Measurements from ENCODE around the gene CLCN3.
"Not testable (repeated sequence)": the region's sequence is repeated elsewhere in the genome, so short reads cannot be mapped to it uniquely, and the experiment has no call there.

Gene CLCN3

DNA sequence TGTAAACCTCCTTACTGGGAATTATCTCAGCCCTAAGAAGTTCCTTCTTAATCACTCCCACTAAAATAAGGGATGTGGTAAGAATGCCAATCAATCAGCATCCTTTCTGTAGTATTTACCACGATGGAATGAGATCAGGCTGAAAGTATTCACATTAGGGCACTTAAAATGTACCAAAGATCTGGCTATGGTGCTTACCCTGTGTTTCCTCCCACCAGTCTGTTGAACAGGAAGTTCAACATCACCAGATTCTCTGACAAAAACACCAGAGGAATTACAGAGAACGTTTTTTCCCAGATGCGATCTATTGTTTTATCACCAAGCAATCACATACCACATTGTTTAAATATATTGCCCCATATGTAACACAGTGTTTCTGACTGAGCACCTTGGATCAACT lies 2.1 kb upstream of the CLCN3 start:
- DNase-seq = no peak

DNA sequence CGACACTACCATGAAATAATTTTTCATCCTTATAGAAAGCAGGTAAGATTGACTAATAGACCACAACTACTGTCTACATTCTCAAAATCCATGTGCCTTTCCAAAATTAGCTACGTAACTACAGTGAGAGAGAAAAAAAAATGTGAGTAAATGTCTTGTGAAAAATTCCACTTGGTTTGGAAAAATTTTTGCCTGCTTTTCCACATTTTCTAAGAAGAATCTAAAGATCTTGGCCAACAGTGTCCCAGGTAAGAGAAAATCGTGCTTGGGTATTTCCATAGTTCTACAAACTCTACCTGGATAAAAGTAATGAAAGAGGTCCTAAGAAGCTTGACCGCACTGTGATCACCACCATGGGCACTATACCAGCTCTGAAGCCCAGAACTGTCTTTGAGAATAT lies 1.4 kb upstream of the CLCN3 start:
- DNase-seq = no peak

DNA sequence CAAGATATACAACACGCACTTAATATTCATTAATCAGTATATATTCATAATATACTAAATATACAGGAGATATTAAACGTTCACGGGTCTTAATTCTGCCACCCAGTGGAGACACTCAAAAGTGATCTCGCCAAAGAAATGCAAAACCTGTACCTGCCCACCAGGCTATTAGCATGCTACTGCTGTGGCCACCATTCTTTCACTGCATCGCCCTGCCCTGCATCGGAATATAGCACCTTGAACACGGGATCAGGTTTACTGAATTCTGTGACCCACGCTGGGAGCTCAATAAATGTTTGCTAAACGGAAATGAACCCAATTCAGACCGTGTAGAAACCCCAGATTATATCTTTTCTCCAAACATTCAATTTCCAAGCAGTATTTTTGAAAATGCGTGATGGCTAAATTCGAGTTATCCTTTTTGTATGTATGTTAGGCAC lies 840 bp upstream of the CLCN3 start:
- DNase-seq = no peak

DNA sequence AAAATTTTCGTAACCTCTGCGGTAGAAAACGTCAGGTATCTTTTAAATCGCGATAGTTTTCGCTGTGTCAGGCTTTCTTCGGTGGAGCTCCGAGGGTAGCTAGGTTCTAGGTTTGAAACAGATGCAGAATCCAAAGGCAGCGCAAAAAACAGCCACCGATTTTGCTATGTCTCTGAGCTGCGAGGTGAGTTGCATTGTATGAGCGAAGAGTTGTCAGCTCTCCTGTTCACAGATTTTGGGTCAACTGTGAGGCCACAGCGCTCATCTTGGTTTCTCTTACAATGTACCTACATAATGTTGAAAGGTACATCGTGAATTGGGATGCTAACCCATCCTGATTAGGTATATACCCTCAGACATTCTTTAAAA lies 486 bp downstream of the CLCN3 start:
- no peak for DNase-seq

DNA sequence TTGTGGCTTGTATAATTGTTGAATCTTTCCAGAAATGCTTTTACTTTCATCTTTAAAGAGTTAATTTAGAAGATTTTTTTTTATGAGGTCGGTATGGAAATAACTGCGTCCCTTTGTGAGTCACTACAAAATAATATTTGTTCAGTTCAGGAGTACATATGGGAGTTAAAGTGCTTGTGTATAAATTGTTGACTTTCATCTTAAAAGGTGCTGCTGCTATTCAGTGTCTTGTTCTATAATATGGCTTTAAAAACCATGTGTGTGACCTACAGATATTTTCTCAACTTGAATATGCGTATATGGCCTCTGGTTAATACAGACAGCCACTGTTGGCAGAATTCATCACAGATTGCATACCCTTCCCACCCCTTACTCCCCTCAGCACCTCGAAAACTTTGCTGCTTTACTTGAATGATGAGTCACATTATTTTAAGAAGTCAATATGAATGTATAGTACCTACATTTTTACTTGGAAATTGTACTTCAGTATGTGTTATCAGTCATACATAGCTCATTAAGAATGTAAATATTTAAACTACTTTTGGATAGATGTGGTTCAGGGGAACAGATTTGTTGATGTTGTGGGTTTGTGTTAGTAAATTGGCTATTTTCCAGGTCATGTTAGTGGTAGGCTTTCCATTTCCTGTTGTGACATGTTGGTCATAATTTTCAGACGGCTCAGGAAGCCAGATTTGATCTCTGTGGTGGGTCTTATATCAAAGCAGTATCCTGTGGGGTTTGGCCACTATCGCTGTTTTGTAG lies 1.5 kb downstream of the CLCN3 start:
- no peak for DNase-seq

DNA sequence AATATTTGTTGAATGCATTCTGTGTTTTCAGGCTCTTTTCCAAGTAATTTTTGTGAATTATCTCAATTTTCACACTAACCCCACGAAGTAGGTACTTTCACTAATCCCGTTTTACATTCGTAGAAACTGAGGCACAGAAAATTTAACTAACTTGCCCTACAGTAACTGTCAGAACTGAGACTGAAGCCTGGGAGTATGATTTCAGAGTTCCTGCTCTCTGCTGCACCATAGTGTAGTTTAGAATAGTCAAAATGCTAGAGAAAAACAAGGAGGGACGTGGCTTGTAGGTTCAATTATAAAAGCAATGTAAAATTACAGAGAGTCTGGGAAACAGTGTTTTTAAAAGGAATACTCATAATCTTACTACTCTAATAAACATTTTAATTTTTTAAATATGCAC lies 2.2 kb downstream of the CLCN3 start:
- no peak for DNase-seq

DNA sequence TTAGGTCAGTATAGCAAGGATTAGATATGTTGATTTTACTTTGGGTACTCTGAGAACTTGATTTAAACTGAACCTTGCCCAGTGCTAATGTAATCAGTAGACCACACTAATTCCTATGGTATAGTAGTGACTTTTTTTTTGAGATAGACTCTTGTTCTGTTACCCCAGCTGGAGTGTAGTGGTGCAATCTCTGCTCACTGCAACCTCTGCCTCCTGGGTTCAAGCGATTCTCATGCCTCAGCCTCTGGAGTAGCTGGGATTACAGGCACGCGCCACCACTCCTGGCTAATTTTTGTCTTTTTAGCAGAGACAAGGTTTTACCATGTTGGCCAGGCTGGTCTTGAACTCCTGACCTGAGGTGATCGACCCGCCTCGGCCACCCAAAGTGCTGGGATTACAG lies 3.6 kb downstream of the CLCN3 start:
- not testable (repeated sequence) for DNase-seq

DNA sequence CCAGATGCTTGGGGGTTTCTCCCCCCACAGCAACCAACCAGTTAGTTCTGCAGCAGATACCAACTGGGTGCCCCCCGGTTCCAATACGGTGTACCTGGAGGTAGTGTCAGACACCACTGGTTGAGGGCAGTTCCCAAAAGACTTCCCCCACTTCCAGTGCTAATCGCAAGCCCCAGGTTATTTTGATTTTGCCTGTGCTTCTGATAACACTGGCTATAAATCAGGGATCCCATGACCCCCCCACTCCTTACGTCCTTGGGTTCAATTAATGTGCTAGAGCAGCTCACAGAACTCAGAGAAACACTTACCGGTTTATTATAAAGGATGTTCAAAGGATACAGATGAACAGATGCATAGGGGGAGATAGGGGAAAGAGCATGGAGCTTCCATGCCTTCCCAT lies 5.5 kb downstream of the CLCN3 start:
- DNase-seq = no peak

DNA sequence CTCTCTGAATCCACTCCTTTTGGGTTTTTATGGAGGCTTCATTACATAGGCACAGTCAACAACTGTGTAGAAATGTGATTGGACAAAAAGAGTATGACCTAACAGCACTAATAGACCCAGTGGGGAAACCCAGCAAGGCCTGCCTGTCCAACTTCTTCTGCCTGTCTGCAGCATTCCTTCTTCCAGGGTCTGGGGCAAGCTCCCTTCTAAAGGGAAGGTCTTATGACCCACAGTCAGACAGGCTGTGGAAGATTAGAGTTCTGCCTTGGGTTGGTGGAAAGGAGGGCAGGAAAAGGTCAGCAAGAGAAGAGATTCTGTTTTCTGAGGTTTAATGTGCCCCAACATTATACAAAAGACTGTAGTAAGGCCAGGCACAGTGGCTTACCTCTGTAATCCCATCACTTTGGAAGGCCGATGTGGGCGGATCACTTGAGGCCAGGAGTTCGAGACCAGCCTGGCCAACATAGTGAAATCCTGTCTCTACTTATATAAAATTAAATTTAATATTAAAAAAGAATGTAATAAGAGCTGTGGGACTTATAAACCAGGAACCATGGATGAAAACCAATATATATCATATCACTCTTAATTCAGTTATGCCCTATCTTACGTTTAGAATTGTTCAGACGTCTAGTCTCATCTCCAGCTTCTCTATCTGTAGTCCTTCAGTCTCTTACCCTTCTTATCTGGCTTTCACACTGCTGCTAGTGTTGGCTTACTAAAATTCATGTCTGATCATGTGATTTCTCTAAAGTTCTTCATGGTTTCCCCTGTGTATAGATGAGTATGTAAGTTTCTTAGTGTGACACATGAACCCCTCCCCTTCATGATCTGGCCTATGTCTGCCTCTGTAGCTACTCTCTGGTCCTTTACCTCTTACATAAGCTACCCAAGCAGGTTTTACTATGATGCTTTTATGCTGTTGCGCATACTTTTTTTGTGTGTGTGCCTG lies 6.2 kb downstream of the CLCN3 start:
- no peak for DNase-seq

DNA sequence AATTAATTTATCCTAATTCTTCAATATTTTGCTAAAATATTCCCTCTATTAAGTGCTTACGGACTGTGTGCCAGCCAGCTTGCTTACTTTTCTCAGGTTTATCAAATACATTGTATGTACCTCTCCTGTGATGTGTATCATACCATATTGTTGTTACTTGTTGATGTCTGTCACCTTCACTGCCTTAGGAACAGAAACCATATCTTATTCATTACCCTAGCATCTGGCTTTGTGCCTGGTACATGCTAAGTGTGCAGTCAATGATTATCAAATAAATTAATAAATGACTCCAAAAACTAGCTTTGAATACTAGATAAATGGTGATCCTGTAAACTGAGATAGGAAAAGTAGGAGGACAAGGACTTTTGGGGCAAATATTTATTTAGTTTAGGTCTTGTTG lies 6.9 kb downstream of the CLCN3 start:
- no peak for DNase-seq

DNA sequence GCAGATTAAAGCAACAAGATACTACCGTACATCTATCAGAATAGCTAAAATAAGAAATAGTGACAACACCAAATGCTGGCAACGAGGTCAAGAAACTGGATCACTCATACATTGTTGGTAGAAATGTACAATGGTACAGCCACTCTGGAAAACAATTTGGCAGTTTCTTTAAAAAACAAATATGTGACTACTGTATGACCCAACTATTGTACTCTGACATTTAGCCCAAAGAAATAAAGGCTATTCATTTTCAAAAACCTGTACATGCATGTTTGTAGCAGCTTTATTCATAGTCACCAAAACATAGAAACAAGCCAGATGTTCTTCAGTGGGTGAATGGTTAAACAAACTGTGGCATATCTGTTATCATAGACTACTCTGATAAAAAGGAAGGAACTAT lies 8.2 kb downstream of the CLCN3 start:
- DNase-seq = no peak

DNA sequence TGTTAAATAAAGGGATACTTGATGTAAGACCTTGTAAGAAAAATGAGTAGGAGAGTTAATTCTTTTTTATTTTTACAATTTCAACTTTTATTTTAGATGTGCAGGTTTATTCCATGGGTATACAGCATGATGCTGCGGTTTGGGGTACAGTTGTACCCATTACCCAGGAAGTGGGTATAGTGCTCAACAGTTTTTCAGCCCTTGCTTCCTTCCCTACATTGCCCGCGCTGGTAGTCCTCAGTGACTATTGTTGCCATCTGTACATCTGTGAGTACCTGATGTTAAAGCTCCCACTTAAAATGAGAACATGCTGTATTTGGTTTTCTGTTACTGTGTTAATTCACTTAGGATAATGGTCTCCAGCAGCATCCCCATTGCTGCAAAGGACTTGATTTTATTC lies 9.7 kb downstream of the CLCN3 start:
- DNase-seq = no peak

DNA sequence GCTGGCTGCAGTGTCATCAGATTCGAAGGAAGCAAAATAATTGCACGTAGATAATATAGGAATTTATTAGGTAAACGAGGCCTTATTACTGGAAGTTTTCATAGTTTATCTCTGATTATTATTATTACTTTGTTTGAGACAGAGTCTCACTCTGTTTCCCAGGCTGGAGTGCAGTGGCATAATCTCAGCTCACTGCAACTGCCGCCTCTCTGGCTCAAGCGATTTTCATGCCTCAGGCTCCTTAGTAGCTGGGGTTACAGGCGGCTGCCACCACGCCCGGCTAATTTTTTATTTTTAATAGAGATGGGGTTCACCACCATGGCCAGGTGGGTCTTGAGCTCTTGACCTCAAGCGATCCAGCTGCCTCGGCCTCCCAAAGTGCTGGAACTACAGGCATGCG lies 12.5 kb downstream of the CLCN3 start:
- no peak for DNase-seq

DNA sequence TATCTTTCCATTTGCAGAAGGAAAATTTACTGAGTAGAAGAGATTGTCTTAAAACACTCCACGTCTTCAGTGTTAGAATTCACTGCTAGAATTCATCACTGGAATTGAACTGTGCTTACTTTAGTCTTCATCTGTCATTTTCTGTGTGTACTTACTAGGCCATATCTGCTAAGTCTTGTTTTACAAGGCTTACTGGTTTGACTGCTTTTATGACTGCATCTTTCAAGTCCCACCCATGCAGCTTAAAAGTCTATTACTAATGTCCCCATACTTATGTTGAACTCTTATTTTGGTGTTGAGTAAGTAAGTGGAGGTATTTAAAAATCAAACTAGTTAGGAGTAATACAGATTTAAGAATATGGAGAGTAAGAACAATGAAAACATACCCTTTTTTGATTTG lies 14.6 kb downstream of the CLCN3 start:
- no peak for DNase-seq

DNA sequence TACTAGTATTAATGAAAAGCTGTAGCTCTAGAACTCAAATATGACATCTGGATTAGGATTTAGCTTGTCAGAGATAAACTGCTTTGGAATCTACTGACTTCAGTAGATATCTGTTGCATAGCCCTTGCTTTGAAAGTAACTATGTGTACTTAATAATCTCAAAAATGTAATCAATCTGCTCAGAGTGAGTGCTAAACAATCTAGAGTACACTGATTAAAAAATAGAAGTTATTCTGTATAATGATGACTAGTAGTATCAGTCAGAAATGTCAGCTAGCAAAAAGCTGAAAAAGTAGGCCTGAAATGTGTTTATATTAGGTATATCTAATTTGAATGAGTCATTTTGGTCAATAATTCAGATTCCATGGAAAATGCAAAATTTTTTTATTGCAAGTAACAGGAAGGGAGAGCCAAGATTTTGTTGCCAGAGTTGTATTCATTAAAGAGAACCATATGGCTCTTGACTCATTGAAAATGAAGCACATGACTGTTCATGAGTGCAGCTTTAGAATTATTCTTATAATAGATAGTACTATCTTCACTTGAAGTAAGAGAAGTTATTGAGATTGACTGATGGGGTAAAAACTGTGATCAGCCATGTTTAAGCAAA lies 20.0 kb downstream of the CLCN3 start:
- no peak for DNase-seq

DNA sequence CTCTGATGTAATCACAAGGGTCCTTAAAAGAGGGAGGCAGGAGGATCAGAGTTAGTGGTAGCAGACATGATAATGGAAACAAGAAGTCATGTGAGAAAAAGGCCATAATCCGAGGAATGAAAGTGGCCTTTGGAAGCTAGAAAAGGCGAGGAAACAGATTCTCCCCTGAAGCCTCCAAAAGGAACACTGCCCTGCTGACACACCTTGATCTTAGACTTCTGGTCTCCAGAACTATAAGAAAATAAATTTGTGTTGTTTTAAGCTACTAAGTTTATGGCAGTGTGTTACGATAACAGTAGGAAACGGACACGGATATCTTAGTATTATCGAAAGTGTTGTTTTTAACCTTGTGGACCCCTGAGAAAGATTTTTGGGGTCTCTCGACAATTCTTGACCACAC lies 24.4 kb downstream of the CLCN3 start:
- DNase-seq = no peak

DNA sequence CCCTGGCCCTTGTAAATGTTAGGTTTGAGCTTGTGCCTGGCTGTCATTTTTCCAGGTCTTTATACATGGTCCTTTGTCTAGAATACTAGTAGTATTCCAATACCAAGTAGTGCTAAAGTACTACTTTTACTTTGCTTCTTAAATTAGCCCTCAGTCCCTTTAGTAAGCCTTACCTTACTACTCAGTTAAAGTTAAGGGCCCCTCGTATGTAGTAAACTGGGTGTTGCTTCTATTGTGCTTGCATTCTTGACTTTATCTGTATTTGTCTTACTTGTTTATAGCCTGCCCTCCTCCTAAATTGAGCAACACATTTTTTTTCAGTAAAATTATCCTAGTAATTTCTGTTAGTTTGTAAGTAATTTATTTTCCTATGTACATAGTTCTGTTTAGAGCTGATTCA lies 25.2 kb downstream of the CLCN3 start:
- no peak for DNase-seq

DNA sequence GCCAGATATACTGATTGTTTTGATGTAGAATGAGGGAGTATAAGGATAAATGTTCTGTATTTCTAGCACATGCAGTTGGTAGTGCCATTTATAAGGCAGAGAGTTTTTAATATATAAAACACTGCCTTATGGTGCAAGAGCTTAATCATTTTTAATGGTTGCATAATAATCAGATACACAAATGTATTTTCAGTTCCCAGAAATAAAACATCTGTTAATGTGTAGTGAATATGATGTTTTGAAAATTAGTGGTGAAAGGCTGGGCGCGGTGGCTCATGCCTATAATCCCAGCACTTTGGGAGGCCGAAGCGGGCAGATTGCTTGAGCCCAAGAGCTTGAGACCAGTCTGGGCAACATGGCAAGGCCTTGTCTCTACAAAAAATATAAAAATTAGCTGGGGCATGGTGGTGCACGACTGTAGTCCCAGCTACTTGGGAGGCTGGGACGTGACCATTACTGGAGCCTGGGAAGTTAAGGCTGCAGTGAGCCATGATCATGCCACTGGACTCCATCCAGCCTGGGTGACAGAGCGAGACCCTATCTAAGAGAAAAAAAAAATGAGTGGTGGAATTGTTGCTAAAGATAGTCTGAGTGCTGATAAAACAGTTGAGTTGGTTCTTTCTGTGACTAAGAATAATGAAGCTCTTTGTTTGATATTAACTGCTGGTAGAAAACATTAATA lies 29.3 kb downstream of the CLCN3 start:
- no peak for DNase-seq

DNA sequence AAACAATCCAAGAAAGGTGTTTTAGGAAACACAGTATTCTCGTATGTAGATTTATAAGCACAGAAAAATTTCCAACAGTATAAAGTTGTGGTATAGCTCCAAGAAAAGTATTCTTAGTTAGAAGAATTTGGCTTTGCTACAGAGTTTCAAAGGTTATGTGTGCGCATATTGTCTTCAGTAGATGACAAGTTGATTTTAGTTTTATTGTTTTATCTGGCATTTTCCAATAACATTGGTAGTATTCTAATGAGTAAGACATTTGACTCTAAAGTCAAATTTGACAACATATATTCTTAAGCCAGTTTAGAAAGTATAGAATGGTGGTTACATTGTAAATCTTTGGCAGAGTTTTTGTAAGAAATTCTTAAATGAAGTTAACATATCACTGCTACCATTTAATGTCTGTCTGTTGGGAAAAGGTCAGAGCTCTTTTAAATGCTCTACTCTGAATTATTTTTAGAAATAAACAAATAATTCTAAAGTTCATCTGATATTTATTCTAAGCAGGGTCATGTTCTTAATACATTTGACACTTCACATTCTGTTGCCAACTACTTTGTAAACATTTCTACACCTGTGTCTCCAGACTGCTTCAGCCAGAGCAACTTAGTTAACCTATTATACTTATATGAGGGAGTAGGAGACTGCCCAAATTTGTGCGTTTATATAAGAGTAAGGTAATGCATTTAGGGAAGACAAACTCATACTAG lies 30.0 kb downstream of the CLCN3 start:
- DNase-seq = no peak

DNA sequence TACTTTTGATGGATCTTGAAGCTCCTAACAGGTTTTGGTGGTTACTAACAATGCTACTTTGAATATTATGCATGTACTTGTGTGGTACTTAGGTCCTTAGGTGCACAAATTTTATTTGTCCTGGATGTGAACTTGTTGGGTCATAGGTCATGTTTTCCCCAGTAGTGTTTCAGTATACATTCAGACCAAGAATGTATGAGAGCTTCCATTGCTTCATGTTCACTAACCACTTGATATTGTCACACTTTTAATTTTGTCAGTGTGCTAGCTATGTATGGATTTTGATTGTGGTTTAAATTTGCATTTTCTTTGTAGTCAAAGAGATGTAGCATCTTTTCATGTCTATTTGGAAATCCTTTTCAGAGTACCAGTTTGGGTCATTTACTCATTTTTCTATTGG lies 32.2 kb downstream of the CLCN3 start:
- no peak for DNase-seq

DNA sequence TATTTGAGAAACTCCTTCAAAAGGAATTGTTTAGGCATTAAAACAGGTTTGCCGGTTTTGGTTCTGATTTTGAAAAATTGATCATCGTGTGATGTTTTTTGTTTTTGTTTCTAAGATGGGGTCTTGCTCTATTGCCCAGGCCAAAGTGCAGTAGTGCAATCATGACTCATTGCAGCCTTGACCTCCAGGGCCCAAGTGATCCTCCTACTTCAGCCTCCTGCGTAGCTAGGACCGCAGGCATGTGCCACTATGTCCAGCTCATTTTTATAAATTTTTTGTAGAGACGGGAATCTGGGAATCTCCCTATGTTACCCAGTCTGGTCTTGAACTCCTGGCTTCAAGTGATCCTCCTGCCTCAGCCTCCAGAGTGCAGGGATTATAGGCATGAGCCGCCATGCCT lies 35.0 kb downstream of the CLCN3 start:
- no peak for DNase-seq

DNA sequence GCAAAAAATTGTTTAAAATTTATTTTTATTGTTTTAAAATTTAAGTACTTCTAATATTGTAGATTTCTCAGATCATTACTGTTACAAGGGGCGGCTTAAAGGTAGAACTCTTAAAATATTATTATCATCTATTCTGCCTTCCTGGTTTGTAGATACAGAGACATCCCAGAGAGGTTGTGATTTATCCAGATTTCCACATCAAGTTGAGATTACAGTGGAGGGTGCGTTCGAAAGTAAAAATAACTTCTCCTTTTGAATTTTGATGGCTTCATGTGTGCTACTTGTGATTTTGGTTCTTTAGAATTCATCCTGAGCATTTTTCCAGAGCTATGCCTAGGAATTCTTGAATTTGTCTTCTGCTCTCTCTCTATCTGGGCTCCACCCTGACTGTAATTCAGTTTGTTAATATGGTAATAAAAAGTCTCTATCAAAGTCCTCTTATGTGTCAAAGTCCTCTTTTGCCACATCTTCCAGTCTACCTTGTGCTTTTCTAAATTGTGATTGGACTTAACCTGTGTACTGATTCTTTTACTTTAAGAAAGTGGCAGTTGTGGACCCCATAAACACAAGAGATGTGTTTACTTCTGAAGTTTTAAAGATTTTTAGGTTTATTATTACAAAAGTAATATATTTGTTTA lies 37.2 kb downstream of the CLCN3 start:
- DNase-seq = no peak

Data from cortex of kidney (tissue), 1 donor.